HEK293T (cell line): ENCODE results near the gene ZBTB3.

Source experiments
- ARNT ChIP-seq: fragments of 450-650 bp; IDR thresholded peaks from 2 replicates; pipeline ENCODE4 v1.6.1; 2017; ENCODE audit warnings: mild to moderate bottlenecking
- BHLHE40 ChIP-seq: fragments of 450-650 bp; IDR thresholded peaks from 2 replicates; pipeline ENCODE4 v1.6.1; 2016; ENCODE audit warnings: mild to moderate bottlenecking, moderate library complexity, borderline replicate concordance
- CTBP1 ChIP-seq: fragments of 450-650 bp; IDR thresholded peaks from 2 replicates; pipeline ENCODE4 v1.6.1; 2016; ENCODE audit warnings: borderline replicate concordance
- ELF4 ChIP-seq: fragments of 450-650 bp; IDR thresholded peaks from 2 replicates; pipeline ENCODE4 v1.6.1; 2017; ENCODE audit warnings: antibody characterized with exemption
- FOXA1 ChIP-seq: fragments of 450-650 bp; IDR thresholded peaks from 2 replicates; pipeline ENCODE4 v1.6.1; 2016; ENCODE audit warnings: mild to moderate bottlenecking
- FOXM1 ChIP-seq: fragments of 450-650 bp; IDR thresholded peaks from 2 replicates; pipeline ENCODE4 v1.6.1; 2017; ENCODE audit warnings: mild to moderate bottlenecking, borderline replicate concordance
- HDGF ChIP-seq: fragments of 450-650 bp; IDR thresholded peaks from 2 replicates; pipeline ENCODE4 v1.6.1; 2017; ENCODE audit warnings: antibody characterized with exemption, borderline replicate concordance
- LEF1 ChIP-seq: fragments of 450-650 bp; IDR thresholded peaks from 2 replicates; pipeline ENCODE4 v1.6.1; 2017; ENCODE audit warnings: mild to moderate bottlenecking, borderline replicate concordance
- NFRKB ChIP-seq: fragments of 450-650 bp; IDR thresholded peaks from 2 replicates; pipeline ENCODE4 v1.6.1; 2016; ENCODE audit warnings: mild to moderate bottlenecking, moderate library complexity
- PKNOX1 ChIP-seq: fragments of 450-650 bp; IDR thresholded peaks from 2 replicates; pipeline ENCODE4 v1.6.1; 2016
- SP1 ChIP-seq: fragments of 450-650 bp; IDR thresholded peaks from 2 replicates; pipeline ENCODE4 v1.6.1; 2017
- SUZ12 ChIP-seq: fragments of 450-650 bp; IDR thresholded peaks from 2 replicates; pipeline ENCODE4 v1.6.1; 2016; ENCODE audit warnings: mild to moderate bottlenecking
- TARDBP ChIP-seq: fragments of 450-650 bp; IDR thresholded peaks from 2 replicates; pipeline ENCODE4 v1.6.1; 2016
- ZNF384 ChIP-seq: fragments of 450-650 bp; IDR thresholded peaks from 2 replicates; pipeline ENCODE4 v1.6.1; 2016

- TF ChIP-seq CTBP1 (no peak), FOXM1 (no peak), BHLHE40 (no peak), SP1 (no peak), NFRKB (no peak), SUZ12 (no peak), PKNOX1 (no peak), TARDBP (no peak), ARNT (no peak), ELF4 (no peak), HDGF (no peak), ZNF384 (no peak), LEF1 (no peak), FOXA1 (no peak)
These were observed 1.2 kb upstream of the ZBTB3 start for GRCh38 chr11:62755086-62755615.
